Adrenal gland (tissue), 5 donors: ENCODE measurements around the gene CHD9NB.

Source experiments
- CTCF ChIP-seq, 6 experiments: fragments of 450-650 bp in 4 of 6; fragments of 200-600 bp in 2 of 6; sonication (generic) in 1 of 6; IDR thresholded peaks; 1 replicate in 5 of 6; 2 replicates in 1 of 6; pipeline versions ENCODE4 v1.5.1 to v1.8.0; 2016 to 2021; ENCODE audit warnings: antibody characterized with exemption in 6 of 6, mild to moderate bottlenecking in 2 of 6, moderate library complexity in 1 of 6
- POLR2A ChIP-seq, 2 donors: fragments of 450-650 bp; IDR thresholded peaks; one replicate each; pipeline ENCODE4 v1.6.1; 2017; ENCODE audit warnings: antibody characterized with exemption in 2 of 2, mild to moderate bottlenecking in 2 of 2, moderate library complexity in 1 of 2
- donor health status: DM: no; HTN: no; CAD: no.

- TF ChIP-seq CTCF (IDR thresholded peaks at IDR 0.05) (no peak), POLR2A (IDR thresholded peaks at IDR 0.05) (peak in 1 of 2 donors; percentile 67)
Observed at GRCh38 chr16:53080345-53081031, 27.8 kb upstream of the CHD9NB start.
